GM10847 (cell line): ENCODE results near the gene LMNA.

Experiments
- POLR2A ChIP-seq: IDR thresholded peaks from 2 replicates; pipeline ENCODE4 v1.6.1; 2011; ENCODE audit not compliant: insufficient read length; ENCODE audit errors: extremely low read depth

Gene LMNA

DNA sequence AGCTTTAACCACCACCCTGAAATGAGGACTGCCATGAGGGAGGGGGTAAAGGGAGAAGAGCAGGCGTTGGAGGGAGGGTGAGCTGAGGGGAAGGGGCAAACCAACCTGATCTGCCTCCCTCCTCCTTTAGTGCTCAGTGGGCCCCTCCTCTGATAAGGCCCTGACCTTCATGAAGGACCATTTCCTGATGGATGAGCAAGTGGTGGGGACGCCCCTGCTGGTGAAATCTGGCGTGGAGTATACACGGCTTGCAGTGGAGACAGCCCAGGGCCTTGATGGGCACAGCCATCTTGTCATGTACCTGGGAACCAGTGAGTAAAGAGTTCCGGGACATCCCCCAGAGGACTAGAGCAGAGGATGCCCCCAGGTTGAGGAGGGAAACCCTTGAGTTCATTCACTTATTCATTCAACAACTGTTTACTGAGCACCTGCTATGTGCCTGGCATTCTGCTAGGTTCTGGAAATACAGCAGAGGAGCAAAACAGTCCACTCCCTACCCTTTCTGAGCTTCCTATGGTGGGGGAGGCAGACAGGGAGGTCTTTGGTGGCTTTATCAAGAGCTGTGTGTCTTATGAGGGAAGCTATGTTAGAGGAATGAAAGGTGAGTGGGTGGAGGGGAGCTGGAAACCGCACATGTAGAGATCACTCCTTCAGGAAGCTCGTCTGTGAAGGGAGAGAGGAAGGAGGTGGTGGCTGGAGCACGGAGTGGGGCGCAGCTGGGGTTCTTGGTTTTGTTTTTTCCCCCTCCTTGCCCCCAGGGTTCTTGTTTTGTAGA, 58.4 kb downstream of the LMNA start:
- TF ChIP-seq POLR2A, result no peak

DNA sequence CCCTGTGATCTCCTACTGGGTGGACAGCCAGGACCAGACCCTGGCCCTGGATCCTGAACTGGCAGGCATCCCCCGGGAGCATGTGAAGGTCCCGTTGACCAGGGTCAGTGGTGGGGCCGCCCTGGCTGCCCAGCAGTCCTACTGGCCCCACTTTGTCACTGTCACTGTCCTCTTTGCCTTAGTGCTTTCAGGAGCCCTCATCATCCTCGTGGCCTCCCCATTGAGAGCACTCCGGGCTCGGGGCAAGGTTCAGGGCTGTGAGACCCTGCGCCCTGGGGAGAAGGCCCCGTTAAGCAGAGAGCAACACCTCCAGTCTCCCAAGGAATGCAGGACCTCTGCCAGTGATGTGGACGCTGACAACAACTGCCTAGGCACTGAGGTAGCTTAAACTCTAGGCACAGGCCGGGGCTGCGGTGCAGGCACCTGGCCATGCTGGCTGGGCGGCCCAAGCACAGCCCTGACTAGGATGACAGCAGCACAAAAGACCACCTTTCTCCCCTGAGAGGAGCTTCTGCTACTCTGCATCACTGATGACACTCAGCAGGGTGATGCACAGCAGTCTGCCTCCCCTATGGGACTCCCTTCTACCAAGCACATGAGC, 62.2 kb downstream of the LMNA start:
- TF ChIP-seq POLR2A, result no peak

DNA sequence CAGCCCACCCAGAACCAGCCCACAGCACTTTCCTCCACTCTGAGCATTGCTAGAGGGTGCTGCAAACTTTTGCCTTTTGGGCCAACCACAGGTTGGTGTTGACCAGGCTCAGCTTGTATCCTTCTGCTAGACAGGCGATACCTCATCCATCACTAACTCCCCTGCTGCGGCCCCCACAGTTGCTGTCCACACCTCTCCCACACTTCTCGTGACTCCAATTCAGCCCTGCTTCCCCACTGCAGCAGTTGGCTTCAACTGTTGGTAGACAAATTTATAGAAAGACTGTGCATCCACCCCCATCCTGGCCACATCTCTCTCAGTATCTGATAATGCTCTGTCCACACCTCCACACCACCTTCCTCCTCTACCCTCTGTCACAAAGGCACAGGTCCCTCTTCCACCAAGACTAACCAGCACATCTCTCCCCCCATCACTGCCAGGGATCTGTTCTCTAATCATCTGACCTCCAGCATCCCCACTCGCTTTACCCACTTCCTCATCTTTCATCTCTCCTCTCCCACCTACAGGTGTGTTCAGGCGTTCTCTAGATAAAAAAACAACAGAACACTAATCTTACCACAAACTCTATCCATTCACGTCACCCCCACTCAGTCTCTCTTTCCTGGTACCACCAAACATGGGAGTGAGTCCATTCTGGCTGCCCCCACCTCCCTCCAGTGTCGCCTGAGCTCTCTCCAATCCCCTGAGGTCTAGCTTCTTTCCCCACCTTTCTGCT, 63.6 kb downstream of the LMNA start:
- no peak for TF ChIP-seq POLR2A

DNA sequence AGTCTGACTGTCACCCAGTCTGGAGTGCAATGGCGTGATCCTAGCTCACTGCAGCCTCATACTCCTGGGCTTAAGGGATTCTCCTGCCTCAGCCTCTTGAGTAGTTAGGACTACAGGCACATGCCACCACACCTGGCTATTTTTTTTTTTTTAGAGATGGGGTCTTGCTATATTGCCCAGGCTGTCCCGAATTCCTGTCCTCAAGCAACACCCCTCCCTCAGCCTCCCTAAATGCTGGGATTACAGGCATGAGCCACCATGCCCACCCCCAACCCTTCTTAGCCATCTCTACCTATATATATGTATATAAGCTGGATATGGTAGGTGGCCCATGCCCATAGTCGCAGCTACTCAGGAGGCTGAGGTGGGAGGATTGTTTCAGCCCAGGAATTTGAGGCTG, 66.0 kb downstream of the LMNA start:
- TF ChIP-seq POLR2A, result no peak
